Panc1 (cell line): ENCODE data around the gene TNFRSF1B.

Source experiments
- CTCF ChIP-seq: fragments of 450-650 bp; IDR thresholded peaks from 2 replicates; pipeline ENCODE4 v1.5.1; 2017; ENCODE audit warnings: mild to moderate bottlenecking
- POLR2AphosphoS5 ChIP-seq: IDR thresholded peaks from 2 replicates; pipeline ENCODE4 v1.6.1; 2012; ENCODE audit warnings: mild to moderate bottlenecking, low read depth, low read length, moderate library complexity
- SIN3A ChIP-seq: IDR thresholded peaks from 2 replicates; pipeline ENCODE4 v1.6.1; 2012; ENCODE audit warnings: low read depth, mild to moderate bottlenecking, low read length, moderate library complexity, borderline replicate concordance; ENCODE audit not compliant: insufficient read depth

DNA sequence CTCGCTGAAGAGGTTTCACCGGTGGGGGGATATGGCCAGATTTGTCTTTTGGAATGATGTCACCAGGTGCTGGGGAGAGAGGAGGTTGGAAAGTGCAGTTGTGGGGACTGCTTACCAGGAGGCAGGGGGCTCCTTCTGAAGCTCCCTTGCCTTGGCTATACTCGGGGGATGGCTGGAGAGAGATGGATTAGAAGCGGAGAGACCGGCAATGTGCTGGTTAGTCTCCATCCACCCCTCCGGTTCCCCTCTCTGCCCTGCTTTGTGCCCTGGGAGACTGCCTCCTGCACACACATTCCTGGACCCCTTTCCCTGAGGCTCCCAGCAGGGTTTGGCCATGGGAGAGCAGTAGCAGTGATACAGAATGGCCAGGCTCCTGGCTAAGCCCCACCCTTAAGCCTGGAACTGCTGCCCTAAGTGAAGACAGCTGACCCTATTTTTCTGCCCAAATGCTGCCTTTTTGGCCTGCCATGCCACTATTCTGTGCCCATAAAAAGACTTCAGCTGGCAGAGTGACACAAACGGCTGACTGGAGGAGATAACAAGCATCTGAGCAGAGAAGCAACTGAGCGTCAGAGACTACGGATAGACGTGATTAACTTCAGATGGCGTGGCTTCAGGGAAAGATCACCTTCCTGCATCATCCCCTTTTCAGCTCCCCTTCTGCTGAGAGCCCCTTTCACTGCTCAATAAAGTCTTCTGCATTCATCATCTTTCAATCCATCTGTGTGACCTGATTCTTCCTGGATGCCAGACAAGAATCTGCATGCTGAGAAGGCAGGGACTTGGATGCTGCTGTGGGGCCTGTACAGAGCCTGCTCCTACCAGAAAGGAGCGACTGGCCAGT, 48.5 kb downstream of the TNFRSF1B start:
- TF ChIP-seq CTCF (no peak), POLR2AphosphoS5 (no peak), SIN3A (no peak)
